Upper lobe of left lung (tissue), 4 donors: ENCODE results near the gene PSMG4.

Source experiments
- POLR2AphosphoS5 ChIP-seq, 2 donors: sonication (generic); formaldehyde crosslinking; IDR thresholded peaks; one replicate each; pipeline ENCODE4 v1.5.1; 2017; ENCODE audit warnings: antibody characterized with exemption in 2 of 2
- TF ChIP-seq, protein P1 (sequence below), 6 experiments: fragments of 450-650 bp in 4 of 6; fragments of 200-600 bp in 2 of 6; sonication (generic) in 2 of 6; IDR thresholded peaks; one replicate each; pipeline ENCODE4 v1.5.1; 2016 to 2019; ENCODE audit warnings: antibody characterized with exemption in 6 of 6

DNA sequence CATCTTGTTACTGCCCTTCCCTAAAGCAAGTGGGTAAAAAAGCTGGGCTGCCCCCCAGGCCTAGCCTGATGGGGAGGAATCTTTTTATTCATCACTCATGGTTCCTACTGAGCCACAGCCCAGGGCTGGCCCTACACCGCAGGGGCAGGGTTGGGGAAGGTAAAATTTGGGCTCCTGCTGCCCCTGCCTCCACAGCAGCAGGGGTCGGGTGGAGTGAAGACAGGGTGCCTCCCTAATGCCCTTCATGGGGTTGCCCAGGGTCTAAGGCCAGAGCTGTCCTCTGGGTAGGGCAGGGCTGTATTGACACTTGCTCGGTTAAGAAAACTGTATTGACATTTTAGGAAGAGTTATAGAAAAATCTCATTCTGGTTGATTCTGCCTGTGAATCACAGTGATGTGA lies 8.9 kb upstream of the PSMG4 start:
- no peak for TF ChIP-seq POLR2AphosphoS5 (IDR thresholded peaks at IDR 0.05)
- TF ChIP-seq, protein P1, sequence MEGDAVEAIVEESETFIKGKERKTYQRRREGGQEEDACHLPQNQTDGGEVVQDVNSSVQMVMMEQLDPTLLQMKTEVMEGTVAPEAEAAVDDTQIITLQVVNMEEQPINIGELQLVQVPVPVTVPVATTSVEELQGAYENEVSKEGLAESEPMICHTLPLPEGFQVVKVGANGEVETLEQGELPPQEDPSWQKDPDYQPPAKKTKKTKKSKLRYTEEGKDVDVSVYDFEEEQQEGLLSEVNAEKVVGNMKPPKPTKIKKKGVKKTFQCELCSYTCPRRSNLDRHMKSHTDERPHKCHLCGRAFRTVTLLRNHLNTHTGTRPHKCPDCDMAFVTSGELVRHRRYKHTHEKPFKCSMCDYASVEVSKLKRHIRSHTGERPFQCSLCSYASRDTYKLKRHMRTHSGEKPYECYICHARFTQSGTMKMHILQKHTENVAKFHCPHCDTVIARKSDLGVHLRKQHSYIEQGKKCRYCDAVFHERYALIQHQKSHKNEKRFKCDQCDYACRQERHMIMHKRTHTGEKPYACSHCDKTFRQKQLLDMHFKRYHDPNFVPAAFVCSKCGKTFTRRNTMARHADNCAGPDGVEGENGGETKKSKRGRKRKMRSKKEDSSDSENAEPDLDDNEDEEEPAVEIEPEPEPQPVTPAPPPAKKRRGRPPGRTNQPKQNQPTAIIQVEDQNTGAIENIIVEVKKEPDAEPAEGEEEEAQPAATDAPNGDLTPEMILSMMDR (IDR thresholded peaks at IDR 0.05), result no peak
